AG08396 (cell line): ENCODE measurements around the gene FAM241A.
"Not testable (repeated sequence)": the region's sequence is repeated elsewhere in the genome, so short reads cannot be mapped to it uniquely, and the experiment has no call there.

Source experiments
- DNase-seq: peaks from one replicate; pipeline ENCODE4 v3.0.0; 2012; ENCODE audit warnings: low spot score, mixed read lengths

Gene FAM241A

DNA sequence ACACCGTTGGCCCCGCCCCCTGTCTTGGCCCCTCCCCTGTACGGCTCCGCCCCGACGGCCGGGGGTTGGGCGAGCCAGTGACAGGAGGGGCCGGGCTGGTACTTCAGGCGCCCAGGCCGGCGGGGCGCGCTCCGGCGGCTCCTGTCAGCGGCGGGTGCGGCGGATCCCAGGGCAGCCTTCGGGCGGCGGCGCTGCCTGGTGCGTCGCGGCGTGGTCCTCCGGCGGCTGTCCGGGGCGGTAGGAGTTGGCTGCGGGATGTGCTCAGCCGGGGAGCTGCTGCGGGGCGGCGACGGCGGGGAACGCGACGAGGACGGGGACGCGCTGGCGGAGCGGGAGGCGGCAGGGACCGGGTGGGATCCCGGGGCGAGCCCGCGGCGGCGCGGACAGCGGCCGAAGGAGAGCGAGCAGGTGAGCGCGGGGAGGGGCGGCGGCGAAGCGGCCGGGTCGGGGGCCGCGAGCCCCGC, at the start of gene FAM241A:
FAM241A (plus strand) TSS at position 129 of the 464 bp plus-strand sequence; CDS start at position 256, 127 bp downstream.
- peak; percentile 97 for DNase-seq

DNA sequence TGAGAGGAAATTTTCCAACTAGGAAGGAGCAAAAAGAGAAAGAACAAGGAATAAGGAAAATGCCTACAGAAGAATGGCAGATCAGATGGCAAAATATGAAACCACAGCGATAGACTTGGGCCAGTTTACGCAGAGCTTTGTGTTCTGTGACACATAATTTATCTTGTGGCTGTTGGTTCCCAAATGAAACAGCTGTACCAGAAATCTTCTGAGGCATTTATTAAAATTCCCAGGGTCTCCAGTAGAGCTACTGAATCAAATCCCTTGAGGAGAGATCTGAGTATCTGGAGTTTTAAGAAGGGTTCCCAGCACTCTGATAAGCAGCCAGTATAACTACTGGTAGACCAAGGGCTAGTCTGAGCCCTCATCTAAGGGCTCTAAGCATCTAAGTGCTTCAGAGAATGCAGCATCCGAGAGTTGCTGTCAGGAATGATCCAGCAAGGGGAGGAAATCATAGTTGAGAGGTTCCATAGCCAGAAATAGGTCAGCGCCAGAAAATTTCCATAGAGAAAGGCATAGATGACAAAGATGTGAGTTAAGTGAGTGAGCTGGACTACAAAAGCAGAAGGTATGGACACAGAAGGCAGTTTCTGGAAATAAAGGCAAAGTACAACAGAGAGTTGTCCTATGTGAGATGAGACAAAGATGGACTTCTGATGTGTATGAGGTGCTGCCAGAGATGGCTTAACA, 46.3 kb upstream of the FAM241A start:
- DNase-seq: no peak

DNA sequence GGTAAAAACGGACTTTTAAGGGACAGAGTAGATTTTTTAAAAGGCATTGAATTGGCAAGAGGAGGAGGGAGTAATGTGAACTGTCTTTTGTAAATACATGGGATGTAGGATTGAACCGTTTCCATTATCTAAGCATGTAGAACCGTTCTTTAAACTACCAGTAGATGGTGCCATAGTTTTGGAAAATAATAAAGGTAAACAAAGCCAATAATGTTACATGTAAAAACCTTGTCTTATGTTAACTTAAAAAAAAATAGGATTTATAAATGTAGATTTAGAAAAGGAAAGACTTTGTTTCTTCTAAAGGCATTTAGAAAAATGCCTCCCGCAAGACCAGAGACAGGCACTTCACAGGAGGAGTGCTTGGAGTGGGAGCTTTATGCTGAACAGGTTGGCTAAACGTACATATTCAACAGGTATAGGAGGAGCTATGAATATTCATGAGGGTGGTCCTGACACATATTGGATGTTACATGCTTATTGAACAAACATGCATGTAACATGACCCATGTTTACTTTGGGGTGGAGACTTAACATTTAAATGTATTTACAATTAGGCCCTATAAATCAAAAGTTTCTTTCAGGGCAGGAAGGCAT, 45.5 kb upstream of the FAM241A start:
- DNase-seq: peak; percentile 25

DNA sequence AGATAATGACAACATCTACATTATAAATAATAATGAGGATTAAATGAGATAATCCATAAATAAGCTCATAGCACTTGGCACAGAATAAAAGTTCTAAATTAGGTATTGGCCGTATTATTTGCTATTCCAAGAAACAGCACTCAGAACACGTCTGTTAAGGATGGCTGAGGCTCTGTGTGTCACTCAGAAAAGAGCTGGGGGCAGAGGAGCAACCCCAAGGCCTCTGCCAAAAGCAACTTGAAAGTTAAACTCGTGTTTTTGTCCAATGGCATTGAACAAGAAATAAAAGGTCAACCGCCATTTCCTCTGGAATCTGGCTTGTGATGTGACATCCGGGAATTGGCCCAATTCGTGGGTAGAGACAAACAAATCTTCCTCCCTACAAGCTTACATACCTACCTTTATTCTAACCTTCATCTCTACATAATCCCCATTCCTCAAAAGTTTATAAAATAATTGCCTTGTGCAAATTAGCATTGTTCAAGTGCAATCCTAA, 42.3 kb upstream of the FAM241A start:
- DNase-seq: no peak

DNA sequence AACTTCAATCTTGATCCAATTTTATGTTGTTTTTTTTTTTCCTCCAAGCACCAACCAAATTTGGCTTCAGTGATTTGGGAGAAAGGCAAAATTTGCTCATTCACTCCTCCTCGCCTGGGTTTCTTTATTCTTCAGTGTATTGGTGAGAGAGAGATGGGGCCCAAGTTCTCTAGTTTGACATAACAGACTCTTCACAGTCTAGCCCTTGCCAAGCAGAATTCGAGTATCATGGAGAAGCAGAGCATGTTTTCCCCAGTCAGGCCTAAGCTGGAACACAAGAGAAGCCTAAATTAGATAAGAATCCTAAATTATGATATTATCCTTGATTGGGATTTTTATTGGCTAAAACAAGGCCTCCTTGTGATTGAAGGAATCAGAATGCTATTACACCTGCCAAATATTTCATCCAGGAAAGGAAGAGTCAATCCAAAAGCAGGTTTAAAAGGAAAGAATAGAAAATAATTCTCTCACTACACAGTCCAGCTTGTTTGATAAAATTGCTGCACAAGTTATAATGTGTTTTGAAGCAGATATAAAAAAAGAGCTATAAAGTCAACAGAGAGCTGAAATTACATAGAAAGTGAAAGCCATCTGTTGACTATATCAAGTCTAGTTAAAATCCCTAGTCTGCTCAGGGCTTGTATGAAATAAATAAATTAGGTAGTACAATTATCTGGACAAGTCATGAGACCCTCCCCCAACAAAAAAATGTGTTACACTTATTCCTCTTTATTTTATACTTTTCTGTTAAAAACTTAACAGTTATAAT, 39.9 kb upstream of the FAM241A start:
- no peak for DNase-seq

DNA sequence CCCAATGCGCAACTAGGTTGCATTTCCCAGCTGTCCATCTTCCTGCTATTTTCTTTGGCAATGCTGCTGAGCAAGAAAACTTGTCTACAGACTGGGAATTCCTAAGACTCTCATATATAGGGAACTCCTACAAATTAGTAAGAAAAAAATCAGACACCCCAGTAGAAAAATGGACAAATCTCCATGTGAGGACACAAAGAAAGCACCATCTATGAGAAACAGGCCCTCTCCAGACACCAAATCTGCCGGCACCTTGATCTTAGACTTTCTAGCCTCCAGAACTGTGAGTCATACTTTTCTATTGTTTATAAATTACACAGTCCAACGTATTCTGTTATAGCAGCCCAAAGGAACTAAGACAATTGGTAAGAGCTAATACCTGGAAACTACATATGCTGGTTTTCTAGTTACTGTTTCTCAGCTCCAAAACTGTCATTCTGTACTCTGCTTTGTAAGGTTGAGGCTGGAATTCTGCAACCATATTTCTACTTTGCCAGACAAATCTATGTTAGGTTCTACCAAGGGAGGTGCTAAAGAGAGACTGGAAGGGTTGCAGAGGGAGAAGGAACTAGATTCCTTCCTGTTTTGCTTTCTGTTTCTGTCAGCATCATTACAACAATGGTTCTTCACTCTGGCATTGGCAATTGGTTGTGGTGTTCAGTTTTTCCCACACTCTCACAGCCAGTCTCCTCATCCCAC, 35.7 kb upstream of the FAM241A start:
- DNase-seq: no peak

DNA sequence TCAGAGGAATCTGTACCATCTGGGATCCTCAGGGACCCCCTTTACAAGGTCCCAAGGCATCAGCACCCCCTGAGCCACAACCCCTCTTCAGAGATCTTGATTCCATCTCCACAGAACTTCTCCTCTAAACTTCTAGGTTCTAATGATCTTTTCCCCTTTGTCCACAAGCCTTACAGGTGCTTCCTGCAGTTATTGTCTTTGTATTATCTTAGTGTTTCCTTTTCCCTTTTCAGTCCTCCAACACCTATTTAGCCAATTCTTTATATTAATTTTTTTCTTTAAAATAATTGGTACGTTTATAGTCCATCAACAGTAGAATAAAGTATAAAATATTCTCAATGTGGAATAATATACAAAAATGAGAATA, 35.2 kb upstream of the FAM241A start:
- no peak for DNase-seq

DNA sequence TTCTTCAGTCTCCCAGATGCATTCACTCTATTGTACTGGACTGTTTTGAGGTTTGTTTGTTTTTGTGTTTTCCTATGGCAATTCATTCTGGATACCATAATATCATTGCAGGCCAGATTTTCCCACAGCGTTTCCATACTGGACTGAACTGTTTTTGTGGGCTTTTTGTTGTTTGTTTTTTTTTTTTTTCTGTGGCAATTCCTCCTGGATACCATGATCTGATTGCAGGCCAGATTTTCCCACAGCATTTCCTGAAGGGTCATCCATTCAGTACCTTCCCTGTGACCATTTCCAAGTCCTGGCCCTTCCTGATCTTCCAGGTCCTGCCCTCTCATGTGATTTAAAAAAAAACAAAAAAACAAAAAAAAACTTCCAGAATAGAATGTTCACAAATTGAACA, 33.9 kb upstream of the FAM241A start:
- no peak for DNase-seq

DNA sequence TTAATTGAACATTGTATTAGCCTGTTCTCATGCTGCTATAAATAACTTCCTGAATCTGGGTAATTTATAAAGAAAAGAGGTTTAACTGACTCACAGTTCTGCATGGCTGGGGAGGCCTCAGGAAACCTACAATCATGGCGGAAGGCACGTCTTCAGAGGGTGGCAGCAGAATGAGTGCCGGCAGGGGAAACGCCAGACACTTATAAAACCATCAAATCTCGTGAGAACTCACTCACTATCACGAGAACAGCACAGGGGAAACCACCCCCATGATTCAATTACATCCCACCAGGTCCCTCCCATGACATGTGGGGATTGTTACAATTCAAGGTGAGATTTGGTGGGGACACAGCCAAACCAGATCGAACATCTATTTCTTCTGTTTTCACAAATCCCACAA, 33.2 kb upstream of the FAM241A start:
- not testable (repeated sequence) for DNase-seq

DNA sequence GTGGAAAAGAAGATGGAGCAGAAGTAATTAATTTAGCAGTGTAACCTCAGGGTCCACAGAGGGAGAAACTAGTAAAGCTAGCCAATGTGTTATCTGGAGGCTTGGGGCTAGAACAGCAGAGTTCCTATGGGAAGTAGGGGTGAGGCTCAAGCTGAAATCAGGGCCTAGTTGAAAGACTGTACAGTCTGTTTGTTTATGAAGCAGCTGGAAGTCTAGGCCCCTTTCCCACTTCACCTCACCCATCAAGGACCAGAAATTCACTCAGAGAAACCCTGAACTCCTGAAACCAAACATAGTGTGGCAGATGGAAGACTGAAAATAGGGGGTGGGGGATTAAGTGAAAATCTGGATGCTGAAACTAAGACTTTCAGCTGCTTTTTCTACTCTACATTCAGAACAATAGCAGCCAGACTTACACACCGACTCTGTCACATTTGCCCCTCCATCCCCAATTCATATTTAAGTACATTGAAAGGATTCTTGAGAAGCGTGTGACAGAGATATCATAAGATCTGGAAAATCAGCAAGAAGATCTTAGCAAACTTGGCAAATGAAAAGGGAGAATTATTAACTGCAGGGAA, 32.6 kb upstream of the FAM241A start:
- DNase-seq: no peak

DNA sequence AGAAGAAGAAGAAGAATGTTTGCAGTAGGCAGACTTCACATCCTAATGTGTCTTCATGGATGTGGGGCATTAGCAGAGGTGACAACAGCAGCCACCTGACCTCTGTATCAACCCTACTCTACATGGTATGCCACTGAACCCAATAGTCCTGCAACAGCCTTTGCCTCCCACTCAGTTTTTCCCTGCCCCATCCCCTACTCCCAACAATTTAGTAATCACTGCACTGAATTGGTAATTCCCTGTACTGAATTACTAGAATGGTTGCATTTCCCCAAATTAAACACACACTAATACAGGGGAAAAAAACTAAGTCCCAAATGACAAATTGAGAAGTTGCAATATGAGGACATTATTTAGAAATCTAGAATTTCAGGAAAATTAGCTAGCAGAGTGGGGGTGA, 31.4 kb upstream of the FAM241A start:
- no peak for DNase-seq

DNA sequence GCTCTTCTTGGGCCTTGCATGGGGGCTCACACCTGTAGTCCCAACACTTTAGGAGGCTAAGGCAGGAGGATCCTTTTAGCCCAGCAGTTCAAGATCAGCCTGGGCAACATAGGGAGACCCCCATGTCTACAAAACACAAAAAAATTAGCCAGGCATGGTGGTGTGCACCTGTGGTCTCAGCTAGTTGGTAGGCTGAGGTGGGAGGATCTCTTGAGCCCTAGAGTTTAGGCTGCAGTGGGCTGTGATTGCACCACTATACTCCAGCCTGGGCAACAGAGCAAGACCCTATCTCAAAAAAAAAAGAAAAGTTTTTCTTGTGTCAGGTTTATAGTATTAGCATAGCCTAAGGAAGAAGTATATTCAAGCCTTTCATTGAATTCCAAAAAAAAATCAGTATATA, 30.8 kb upstream of the FAM241A start:
- no peak for DNase-seq

DNA sequence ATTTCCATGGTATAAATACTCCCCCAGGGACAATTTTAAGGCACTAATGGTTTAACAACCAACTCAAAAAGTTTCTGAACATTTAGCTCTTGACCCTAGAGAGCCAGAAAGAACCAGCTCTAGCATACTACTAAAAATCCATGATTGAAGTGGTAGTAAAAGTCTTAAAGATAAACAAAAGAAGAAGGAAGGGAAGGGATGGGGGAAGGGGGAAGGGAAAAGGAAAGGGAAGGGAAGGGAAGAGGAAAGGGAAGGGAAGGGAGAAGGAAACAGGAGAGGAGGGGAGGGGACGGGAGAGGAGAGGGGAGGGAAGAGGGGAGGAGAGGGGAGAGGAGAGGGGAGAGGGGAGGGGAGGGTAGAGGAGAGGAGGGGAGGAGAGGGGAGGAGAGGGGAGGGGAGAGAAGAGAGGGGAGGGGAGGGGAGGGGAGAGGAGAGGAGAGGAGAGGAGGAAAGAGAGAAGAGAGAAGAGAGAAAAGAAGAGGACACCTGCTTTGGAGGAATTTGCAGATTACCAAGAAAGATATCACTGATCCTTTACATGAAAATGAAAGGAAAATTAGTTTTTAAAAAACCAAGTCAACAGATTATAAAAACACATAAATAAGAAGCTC, 26.4 kb upstream of the FAM241A start:
- DNase-seq: no peak

DNA sequence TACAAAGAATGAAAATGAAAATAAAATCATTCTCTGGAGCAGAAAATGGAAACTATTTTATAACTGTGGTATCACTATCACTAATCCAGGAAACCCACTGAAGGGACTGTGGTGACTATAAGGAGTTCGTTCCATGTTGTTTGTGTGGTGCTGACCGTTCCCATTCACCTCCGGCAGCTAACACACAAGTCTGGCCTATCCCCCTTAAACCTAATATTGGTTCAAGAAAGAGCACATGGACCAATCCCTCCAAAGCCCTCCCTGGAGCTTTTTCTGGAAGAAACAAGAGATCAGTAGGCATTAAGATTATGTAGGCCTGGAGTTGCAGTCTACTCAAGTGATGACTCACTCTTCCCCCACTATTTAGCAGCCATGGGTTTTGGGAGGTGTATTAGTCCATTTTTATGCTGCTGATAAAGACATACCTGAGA, 25.9 kb upstream of the FAM241A start:
- no peak for DNase-seq

DNA sequence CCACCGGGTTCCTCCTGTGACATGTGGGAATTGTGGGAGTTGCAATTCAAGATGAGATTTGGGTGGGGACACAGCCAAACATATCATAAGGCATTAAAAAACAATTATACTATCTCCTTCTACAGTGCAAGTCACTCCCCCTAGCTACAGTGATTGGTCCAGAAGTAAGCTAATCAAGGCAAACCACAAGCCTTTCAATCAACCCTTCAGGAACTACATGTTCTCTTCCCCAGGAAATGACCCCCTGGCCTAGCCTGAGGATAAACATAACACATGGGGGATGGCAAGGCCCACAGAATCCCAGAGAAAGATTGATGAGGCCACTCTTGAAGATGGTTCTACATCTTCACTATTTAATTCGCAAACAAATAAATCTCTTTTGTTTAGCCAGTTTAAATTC, 25.2 kb upstream of the FAM241A start:
- DNase-seq: no peak

DNA sequence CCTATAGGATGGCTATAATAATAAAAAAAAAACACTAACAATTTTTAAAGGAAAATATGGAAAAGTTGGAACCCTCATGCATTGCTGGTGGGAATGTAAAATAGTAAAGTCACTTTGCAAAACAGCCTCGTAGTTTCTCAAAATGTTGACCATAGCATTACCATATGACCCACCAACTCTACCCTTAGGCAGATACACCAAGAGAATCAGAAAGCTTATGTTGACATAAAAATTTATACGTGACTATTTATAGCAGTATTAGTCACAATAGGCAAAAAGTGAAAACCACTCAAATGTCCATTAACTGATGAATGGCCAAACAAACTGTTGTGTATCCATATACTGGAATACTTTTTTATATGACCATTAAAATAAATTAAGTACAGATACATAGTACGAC, 19.8 kb upstream of the FAM241A start:
- DNase-seq: no peak

DNA sequence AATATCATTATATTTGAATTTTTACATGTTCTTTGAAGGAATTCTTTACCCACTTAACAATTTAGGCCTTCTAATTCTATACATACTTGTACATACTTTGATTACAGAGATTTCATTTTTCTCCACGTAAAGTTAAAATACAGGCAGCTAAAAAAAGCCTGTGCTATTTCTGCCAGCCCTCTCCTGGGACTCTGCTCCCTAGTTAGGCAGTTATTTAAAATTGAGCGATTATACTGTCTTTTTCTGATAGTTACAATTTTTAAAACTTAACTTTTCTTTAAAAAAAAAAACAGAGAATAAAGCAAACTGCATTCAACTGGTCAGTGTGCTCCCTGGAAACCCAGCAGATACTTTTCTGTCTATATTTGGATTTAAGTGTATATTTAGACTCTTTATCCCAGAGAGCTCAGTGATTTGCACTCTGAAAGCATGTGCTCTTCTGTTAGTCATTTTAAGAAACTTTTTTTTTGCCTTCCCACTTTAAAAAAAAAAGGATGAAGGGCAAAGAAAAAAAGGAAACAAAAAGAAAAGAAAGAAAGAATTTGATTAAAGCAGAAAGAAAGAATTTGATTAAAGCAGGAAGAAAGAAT, 18.1 kb upstream of the FAM241A start:
- DNase-seq: no peak

DNA sequence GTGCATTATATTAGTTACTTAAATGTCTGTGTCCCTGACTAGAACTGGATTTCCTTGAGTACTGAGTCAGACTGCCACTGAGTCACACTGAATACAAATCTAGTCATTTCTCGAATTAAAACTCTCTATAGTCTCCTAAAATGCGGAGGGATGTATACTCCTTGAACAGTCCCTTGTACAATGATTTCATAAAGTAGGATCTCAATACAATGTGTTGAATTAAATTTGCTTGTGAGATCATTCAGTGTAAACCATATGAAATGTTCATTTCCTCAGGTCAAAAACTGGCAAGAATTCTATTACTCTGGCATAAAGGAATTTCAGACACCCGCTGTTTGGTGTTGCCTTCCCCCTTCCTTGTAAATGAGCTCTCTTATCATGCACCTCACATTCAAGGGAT, 17.5 kb upstream of the FAM241A start:
- no peak for DNase-seq

DNA sequence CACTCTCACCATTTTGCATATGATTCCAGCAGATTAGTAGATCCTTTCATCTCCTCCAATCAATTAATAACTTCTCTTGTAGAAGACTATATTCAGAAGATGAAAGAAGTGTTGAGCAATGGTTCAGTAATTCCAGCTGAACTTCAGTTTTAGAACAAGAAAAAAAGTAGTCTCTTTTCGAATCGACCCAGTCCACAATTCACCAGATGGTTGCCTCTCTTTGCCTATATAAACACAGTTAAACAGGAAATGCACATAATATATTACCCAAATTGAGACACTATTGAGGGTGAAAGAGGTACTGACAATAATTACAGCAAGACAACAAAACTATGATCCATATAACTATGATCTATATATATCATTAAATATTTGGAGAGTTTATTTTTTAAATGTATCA, 16.8 kb upstream of the FAM241A start:
- no peak for DNase-seq

DNA sequence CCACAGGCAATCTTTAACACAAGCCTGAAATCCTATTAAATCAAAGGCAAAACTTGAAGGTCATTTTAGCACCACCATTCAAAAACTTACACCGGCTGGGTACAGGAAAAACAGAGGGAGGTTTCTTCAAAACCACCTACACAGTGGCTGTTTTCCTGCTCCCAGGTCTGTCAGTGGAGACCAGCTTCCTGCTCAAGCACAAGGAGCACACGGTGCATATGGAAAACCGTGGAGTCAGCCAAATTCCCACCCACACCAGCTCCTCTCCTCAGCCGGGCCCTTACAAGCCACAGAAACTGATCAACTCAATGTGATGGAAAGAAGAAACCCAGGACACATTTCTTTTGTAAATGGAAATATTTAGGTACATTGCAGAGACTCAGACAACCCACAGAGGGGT, 14.3 kb upstream of the FAM241A start:
- DNase-seq: no peak

DNA sequence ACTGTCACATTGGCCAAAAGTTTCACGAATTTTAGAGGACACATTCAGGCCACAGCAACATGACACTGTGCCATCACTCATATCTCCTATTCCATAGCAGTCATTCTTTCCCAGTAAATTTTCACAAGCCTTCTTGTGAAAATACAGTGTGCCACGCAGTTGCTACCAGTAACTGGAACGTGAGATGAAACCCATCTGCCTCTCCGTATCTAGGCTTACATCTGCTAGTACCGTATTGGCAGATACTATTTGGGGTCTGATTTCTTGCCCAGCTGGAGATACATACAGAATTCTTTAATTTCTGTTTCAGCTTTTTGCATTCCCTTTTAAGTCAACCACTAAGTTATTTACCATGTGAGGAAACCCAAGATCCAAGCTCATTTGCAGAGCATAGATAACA, 8.7 kb upstream of the FAM241A start:
- DNase-seq: no peak
